HL-60 (cell line): ENCODE data around the gene TMEM170A.

ENCODE experiments used
- DNase-seq, 2 experiments: peaks; one replicate each; pipeline ENCODE4 v3.0.0-alpha.2; 2010 to 2020; ENCODE audit warnings: low read depth in 1 of 2, low spot score in 1 of 2
- H3K27ac ChIP-seq: fragments of 250-450 bp; sonication (Bioruptor Pico); replicated peaks from 2 replicates; pipeline ENCODE4 v1.5.1; 2020; ENCODE audit warnings: mild to moderate bottlenecking, moderate library complexity
- H3K27me3 ChIP-seq: fragments of 250-450 bp; sonication (Bioruptor Pico); 2 replicates; pipeline ENCODE4 v1.5.1; 2021; ENCODE audit warnings: mild to moderate bottlenecking, moderate library complexity; ENCODE audit not compliant: insufficient read depth, poor library complexity, severe bottlenecking
- H3K4me3 ChIP-seq: replicated peaks from 2 replicates; pipeline ENCODE4 v1.5.1; 2011; ENCODE audit warnings: mild to moderate bottlenecking, control low read depth, low read length; ENCODE audit not compliant: insufficient read depth
- GABPA ChIP-seq: IDR thresholded peaks from 2 replicates; pipeline ENCODE4 v1.6.1; 2012; ENCODE audit warnings: low read depth
- POLR2AphosphoS5 ChIP-seq: IDR thresholded peaks from 2 replicates; pipeline ENCODE4 v1.6.1; 2012; ENCODE audit warnings: low read depth
- SPI1 ChIP-seq: IDR thresholded peaks from 2 replicates; pipeline ENCODE4 v1.6.1; 2012; ENCODE audit warnings: low read depth, mild to moderate bottlenecking, borderline replicate concordance
- TF ChIP-seq, protein P1 (sequence below): IDR thresholded peaks from one replicate; pipeline ENCODE4 v1.5.1; 2011; ENCODE audit warnings: low read length, control low read depth, inconsistent platforms; ENCODE audit not compliant: insufficient read depth
- TF ChIP-seq, protein P2 (sequence below): IDR thresholded peaks from 2 replicates; pipeline ENCODE4 v1.6.1; 2012; ENCODE audit warnings: low read depth; ENCODE audit not compliant: insufficient replicate concordance

TMEM170A gene

DNA sequence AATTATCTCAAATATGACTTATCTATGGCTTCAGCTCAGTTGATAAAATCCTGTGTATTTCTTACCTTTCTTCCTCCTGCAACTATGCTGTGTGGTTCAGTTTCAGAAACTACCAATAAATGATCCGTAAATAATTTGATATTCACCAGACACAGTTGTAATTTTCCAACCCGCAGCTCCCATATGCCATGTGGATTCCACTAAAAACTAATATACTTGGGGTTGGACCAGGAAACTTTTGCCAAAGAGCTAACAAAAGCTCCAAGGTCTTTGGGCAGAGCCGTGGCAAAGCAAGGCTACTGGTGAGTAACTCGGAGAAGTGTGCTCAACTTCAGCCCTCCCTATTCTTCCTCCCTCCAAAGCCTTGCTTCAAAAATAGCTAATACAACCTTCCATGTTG, 33.1 kb upstream of the TMEM170A start:
- no peak overlapping the region for H3K27ac ChIP-seq
- TF ChIP-seq, protein P1, sequence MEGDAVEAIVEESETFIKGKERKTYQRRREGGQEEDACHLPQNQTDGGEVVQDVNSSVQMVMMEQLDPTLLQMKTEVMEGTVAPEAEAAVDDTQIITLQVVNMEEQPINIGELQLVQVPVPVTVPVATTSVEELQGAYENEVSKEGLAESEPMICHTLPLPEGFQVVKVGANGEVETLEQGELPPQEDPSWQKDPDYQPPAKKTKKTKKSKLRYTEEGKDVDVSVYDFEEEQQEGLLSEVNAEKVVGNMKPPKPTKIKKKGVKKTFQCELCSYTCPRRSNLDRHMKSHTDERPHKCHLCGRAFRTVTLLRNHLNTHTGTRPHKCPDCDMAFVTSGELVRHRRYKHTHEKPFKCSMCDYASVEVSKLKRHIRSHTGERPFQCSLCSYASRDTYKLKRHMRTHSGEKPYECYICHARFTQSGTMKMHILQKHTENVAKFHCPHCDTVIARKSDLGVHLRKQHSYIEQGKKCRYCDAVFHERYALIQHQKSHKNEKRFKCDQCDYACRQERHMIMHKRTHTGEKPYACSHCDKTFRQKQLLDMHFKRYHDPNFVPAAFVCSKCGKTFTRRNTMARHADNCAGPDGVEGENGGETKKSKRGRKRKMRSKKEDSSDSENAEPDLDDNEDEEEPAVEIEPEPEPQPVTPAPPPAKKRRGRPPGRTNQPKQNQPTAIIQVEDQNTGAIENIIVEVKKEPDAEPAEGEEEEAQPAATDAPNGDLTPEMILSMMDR: no peak
- no peak for TF ChIP-seq POLR2AphosphoS5
- TF ChIP-seq, protein P2, sequence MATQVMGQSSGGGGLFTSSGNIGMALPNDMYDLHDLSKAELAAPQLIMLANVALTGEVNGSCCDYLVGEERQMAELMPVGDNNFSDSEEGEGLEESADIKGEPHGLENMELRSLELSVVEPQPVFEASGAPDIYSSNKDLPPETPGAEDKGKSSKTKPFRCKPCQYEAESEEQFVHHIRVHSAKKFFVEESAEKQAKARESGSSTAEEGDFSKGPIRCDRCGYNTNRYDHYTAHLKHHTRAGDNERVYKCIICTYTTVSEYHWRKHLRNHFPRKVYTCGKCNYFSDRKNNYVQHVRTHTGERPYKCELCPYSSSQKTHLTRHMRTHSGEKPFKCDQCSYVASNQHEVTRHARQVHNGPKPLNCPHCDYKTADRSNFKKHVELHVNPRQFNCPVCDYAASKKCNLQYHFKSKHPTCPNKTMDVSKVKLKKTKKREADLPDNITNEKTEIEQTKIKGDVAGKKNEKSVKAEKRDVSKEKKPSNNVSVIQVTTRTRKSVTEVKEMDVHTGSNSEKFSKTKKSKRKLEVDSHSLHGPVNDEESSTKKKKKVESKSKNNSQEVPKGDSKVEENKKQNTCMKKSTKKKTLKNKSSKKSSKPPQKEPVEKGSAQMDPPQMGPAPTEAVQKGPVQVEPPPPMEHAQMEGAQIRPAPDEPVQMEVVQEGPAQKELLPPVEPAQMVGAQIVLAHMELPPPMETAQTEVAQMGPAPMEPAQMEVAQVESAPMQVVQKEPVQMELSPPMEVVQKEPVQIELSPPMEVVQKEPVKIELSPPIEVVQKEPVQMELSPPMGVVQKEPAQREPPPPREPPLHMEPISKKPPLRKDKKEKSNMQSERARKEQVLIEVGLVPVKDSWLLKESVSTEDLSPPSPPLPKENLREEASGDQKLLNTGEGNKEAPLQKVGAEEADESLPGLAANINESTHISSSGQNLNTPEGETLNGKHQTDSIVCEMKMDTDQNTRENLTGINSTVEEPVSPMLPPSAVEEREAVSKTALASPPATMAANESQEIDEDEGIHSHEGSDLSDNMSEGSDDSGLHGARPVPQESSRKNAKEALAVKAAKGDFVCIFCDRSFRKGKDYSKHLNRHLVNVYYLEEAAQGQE: no peak
- DNase-seq: no peak
- peaks cover 34% of the 10 kb centered on the region for H3K27me3 ChIP-seq
- no peak overlapping the region for H3K4me3 ChIP-seq

DNA sequence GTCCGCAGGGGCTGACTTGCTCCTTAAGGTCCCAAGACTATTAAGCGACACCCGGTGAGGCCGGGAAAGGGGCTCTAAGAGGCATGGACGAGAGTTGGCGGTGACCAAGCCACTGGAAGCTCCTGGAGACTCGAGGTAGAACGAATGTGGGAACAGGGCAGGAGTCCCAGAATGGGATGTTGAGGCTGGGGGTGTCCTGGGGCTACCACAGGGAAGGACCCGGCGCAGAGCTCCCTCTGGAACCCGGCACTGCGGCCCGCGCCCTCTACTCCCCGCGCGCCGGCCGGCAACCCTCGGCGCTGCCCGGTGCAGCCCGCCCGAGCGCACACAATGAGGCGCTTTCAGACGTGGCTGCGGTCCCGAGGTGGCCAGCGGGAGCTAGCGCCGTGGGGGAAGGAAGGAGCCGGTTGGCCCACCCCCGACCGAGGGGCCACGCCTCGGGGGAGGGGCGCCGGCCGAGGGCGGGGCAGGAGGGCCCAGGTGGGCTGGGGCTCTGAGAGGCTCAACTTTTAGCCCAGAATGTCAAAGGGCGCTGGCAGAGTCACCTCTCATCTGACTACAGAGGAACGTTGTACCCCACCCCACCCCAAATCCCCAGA, 30.7 kb upstream of the TMEM170A start, which contains the start of gene CHST6:
TSS of gene CHST6 (minus strand) at position 366 of the 599 bp plus-strand sequence. CDS start 15,613 bp downstream, outside the sequence.
- Histone ChIP-seq H3K27me3 (peaks cover 36% of the 10 kb centered on the region), H3K27ac (no peak within 1 kb of the TSS), H3K4me3 (no peak within 1 kb of the TSS)
- TF ChIP-seq, protein P2: no peak
- TF ChIP-seq SPI1 (no peak), GABPA (no peak), POLR2AphosphoS5 (no peak)
- TF ChIP-seq, protein P1: no peak
- DNase-seq: no peak

DNA sequence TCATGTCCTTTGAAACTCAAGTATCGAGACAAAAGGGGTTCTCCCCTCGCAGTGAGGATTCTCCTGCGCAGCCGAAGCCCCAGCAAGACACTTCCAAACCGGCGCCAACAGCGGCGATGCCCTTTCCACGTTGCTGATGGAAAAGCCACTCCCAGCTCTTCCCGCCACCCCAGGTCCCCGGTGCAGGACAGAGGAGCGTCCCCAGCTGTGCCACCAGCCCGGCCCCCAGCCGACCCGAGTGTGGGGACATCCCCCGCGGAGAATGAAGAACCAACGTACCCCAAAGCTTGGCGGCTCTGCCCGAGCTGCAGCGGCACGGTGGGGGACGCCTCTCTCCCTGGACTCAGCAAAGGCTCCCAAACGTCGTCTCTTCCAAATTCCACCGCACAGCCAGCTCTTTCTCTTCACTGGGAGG, 30.2 kb upstream of the TMEM170A start:
- Histone ChIP-seq H3K27ac (no peak overlapping the region), H3K4me3 (no peak overlapping the region), H3K27me3 (peaks cover 36% of the 10 kb centered on the region)
- TF ChIP-seq GABPA (no peak), SPI1 (no peak), POLR2AphosphoS5 (no peak)
- TF ChIP-seq, protein P1: no peak
- TF ChIP-seq, protein P2: no peak
- DNase-seq: no peak
